Upper lobe of right lung (tissue), 1 donor: Measurements from ENCODE around the gene ZIC2. TPM values are rescaled to one million over a fixed set of nuclear protein-coding genes. Genes with fewer than 3 reads are reported as not detected.

Experiments used
- ATAC-seq: fragments of 200-7000 bp; cut with Tn5 transposase; one replicate; pipeline ENCODE4 v1.9.1; 2020; ENCODE audit warnings: mild to moderate bottlenecking, moderate library complexity
- DNase-seq: peaks from one replicate; pipeline ENCODE4 v3.0.0-alpha.2; 2020
- H3K27ac ChIP-seq: fragments of 200-600 bp; one replicate; pipeline ENCODE4 v1.8.0; 2022
- H3K27me3 ChIP-seq: fragments of 200-600 bp; one replicate; pipeline ENCODE4 v1.8.0; 2022; ENCODE audit warnings: mild to moderate bottlenecking
- H3K36me3 ChIP-seq: fragments of 200-600 bp; one replicate; pipeline ENCODE4 v1.8.0; 2022
- H3K4me1 ChIP-seq: fragments of 200-600 bp; one replicate; pipeline ENCODE4 v1.8.0; 2022
- H3K4me3 ChIP-seq: fragments of 200-600 bp; one replicate; pipeline ENCODE4 v1.8.0; 2022; ENCODE audit warnings: mild to moderate bottlenecking
- H3K9me3 ChIP-seq: fragments of 200-600 bp; one replicate; pipeline ENCODE4 v1.8.0; 2022
- intact Hi-C: fragments of 100-400 bp; cut with DNase I; formaldehyde crosslinking; loops from one replicate; pipeline ENCODE4 v1.11.0; 2022
- total RNA-seq: library from RNA; stranded (reverse); fragmentation: NEBNext Ultra II Directional; extraction: Animal tissue kit (Norgen Biotek cat#: 25700); gene quantifications from one replicate; pipeline ENCODE4 v1.2.1, GENCODE V29; 2021
- TF ChIP-seq, protein P1 (sequence below): fragments of 200-600 bp; IDR thresholded peaks from one replicate; pipeline ENCODE4 v1.8.0; 2022; ENCODE audit warnings: antibody characterized with exemption
- donor health status: DM: no; HTN: yes; CAD: no; lungs with severe emphysema.

The ZIC2 gene
- total RNA-seq, 1 donor from 2014 or later, result not detected

GRCh38 chr13:99991828-99992775 is 10.5 kb downstream of the ZIC2 start:
- Histone ChIP-seq H3K36me3 (no peaks in the 10 kb centered on the region), H3K27ac (no peak overlapping the region), H3K27me3 (peaks cover 100% of the 10 kb centered on the region), H3K4me3 (no peak overlapping the region), H3K4me1 (no peaks in the 10 kb centered on the region), H3K9me3 (no peaks in the 10 kb centered on the region)
- no peak for DNase-seq
- TF ChIP-seq, protein P1, sequence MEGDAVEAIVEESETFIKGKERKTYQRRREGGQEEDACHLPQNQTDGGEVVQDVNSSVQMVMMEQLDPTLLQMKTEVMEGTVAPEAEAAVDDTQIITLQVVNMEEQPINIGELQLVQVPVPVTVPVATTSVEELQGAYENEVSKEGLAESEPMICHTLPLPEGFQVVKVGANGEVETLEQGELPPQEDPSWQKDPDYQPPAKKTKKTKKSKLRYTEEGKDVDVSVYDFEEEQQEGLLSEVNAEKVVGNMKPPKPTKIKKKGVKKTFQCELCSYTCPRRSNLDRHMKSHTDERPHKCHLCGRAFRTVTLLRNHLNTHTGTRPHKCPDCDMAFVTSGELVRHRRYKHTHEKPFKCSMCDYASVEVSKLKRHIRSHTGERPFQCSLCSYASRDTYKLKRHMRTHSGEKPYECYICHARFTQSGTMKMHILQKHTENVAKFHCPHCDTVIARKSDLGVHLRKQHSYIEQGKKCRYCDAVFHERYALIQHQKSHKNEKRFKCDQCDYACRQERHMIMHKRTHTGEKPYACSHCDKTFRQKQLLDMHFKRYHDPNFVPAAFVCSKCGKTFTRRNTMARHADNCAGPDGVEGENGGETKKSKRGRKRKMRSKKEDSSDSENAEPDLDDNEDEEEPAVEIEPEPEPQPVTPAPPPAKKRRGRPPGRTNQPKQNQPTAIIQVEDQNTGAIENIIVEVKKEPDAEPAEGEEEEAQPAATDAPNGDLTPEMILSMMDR, result no peak
- intact Hi-C loops, result no loop called here
- ATAC-seq, result no peak

GRCh38 chr13:99992949-99993351 is 11.4 kb downstream of the ZIC2 start:
- H3K4me1 ChIP-seq, result no peaks in the 10 kb centered on the region
- DNase-seq (no peak), ATAC-seq (no peak)
- no peaks in the 10 kb centered on the region for H3K36me3 ChIP-seq
- H3K9me3 ChIP-seq, result no peaks in the 10 kb centered on the region
- no peak overlapping the region for H3K4me3 ChIP-seq
- intact Hi-C loops, result no loop called here
- TF ChIP-seq, protein P1, result no peak
- no peak overlapping the region for H3K27ac ChIP-seq
- H3K27me3 ChIP-seq, result peaks cover 100% of the 10 kb centered on the region

- intact Hi-C loops, result no loop called here
- H3K4me3 ChIP-seq, result no peak overlapping the region
- no peak for ATAC-seq
- DNase-seq, result no peak
- peaks cover 100% of the 10 kb centered on the region for H3K27me3 ChIP-seq
- H3K36me3 ChIP-seq, result no peaks in the 10 kb centered on the region
- no peaks in the 10 kb centered on the region for H3K9me3 ChIP-seq
- no peak overlapping the region for H3K27ac ChIP-seq
- H3K4me1 ChIP-seq, result no peaks in the 10 kb centered on the region
- TF ChIP-seq, protein P1, result no peak
Measured at GRCh38 chr13:99993660-99994637, 12.4 kb downstream of the ZIC2 start.

DNA sequence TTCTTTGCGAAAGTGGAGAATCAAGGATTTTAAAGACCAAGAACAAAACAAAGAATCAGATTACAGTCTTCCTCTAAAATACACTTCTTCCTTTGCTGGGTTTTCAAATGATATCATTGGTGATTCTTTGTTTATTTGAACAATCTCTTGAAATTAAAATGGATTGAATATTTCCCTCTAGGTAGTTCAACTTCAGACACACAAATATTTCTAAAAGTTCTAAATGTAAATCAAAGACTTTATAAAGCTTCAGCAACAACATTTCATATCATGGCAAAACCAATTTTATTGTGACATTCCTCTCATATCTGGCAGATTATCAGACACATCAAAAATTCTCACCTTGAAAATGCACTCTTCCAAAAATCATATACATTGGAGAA is 13.0 kb downstream of the ZIC2 start:
- no peak overlapping the region for H3K4me3 ChIP-seq
- H3K36me3 ChIP-seq, result no peaks in the 10 kb centered on the region
- peaks cover 100% of the 10 kb centered on the region for H3K27me3 ChIP-seq
- no peaks in the 10 kb centered on the region for H3K9me3 ChIP-seq
- intact Hi-C loops, result no loop called here
- no peak for ATAC-seq
- no peaks in the 10 kb centered on the region for H3K4me1 ChIP-seq
- no peak overlapping the region for H3K27ac ChIP-seq
- no peak for DNase-seq
- TF ChIP-seq, protein P1, result no peak

- H3K27me3 ChIP-seq, result peaks cover 100% of the 10 kb centered on the region
- H3K36me3 ChIP-seq, result no peaks in the 10 kb centered on the region
- ATAC-seq (no peak), DNase-seq (no peak)
- intact Hi-C loops, result no loop called here
- TF ChIP-seq, protein P1, result no peak
- H3K4me1 ChIP-seq, result no peaks in the 10 kb centered on the region
- no peak overlapping the region for H3K4me3 ChIP-seq
- H3K27ac ChIP-seq, result no peak overlapping the region
- no peaks in the 10 kb centered on the region for H3K9me3 ChIP-seq
Measured at GRCh38 chr13:99995104-99995588, 13.6 kb downstream of the ZIC2 start.
